Fibroblast of pulmonary artery (primary cell): ENCODE data around the gene CFAP45.

Experiments
- DNase-seq: peaks from one replicate; pipeline ENCODE4 v3.0.0-alpha.2; 2010; ENCODE audit warnings: low read depth
- H3K4me3 ChIP-seq: replicated peaks from 2 replicates; pipeline ENCODE4 v1.5.1; 2011; ENCODE audit warnings: low read depth, mild to moderate bottlenecking, control low read depth, low read length, moderate library complexity
- TF ChIP-seq, protein P1 (sequence below): IDR thresholded peaks from 2 replicates; pipeline ENCODE4 v1.5.1; 2011; ENCODE audit warnings: mild to moderate bottlenecking, control low read depth, low read length, inconsistent platforms; ENCODE audit errors: missing control alignments

The CFAP45 gene

GRCh38 chr1:159940006-159940620, 40.1 kb upstream of the CFAP45 start:
- no peak overlapping the region for H3K4me3 ChIP-seq
- TF ChIP-seq, protein P1, sequence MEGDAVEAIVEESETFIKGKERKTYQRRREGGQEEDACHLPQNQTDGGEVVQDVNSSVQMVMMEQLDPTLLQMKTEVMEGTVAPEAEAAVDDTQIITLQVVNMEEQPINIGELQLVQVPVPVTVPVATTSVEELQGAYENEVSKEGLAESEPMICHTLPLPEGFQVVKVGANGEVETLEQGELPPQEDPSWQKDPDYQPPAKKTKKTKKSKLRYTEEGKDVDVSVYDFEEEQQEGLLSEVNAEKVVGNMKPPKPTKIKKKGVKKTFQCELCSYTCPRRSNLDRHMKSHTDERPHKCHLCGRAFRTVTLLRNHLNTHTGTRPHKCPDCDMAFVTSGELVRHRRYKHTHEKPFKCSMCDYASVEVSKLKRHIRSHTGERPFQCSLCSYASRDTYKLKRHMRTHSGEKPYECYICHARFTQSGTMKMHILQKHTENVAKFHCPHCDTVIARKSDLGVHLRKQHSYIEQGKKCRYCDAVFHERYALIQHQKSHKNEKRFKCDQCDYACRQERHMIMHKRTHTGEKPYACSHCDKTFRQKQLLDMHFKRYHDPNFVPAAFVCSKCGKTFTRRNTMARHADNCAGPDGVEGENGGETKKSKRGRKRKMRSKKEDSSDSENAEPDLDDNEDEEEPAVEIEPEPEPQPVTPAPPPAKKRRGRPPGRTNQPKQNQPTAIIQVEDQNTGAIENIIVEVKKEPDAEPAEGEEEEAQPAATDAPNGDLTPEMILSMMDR: no peak
- DNase-seq: no peak

GRCh38 chr1:159939678-159940002, 39.7 kb upstream of the CFAP45 start:
- TF ChIP-seq, protein P1: no peak
- DNase-seq: no peak
- no peak overlapping the region for H3K4me3 ChIP-seq

- DNase-seq: no peak
- H3K4me3 ChIP-seq: no peak overlapping the region
- TF ChIP-seq, protein P1: no peak
Measured at GRCh38 chr1:159938905-159939677, 39.1 kb upstream of the CFAP45 start.

GRCh38 chr1:159938211-159938852, 38.4 kb upstream of the CFAP45 start:
- H3K4me3 ChIP-seq: no peak overlapping the region
- TF ChIP-seq, protein P1: no peak
- DNase-seq: no peak

DNA sequence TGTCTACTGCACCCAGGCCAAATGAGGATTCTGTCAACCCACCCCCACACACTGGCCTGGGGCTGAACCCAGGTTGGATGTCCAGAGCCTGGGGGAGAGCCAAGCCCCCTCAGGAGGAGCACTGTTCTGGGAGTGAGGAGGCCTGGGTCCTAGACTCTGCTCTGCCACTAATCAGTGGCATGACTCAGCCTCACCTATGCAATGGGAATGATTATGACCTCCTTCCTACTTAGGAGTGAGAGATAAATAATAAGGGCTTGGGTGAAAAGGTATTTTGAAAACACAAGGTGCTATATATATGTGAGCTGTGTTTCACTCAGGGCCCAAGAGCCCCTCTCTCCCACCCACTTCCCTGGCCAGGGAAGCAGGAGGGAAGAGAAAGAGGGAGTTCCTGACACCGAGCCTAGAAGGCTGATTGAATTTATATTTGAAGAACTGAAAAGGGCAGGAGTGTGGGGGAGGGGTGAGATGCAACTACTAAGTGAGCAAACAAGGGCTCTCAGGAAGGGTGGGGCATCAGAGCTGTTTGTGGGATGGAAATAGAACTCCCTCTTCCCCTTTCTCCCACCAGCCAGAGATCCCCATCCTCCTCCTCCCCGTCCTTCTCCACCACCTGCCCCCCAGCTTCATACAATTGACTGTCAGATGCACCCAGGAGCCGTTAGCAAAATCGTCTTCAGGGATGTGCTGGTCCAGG, 37.2 kb upstream of the CFAP45 start:
- DNase-seq: no peak

DNA sequence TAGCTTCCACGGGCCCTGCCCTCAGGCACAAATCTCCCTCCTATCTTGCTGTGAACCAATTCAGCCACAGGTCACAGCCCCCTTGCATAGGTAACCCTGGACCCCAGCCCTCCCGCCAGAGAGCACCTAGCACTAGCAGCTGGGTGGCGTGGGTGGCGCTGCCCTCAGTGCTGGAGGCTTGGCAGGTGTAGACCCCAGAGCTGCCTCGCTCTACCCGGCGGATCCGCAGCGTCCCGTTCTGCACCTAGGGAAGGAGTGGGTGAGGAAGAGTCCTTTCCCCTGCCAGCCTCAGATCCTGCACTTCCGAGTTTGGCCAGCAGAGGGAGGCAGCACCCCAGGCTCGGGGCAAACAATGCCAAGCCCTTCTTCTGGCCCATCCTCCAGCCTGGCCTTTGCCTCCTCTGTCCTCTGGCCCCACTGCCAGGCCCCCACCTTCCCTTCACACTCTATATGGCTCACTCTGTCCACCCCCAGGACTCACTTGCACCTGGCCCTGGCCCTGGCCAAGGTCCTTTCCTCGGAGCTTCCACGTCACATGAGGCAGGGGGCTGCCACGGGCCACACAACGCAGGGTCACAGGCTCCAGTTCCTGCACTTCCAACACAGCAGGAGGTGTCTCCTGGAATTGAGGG, 36.4 kb upstream of the CFAP45 start:
- peak; percentile 56 for DNase-seq
- no peak overlapping the region for H3K4me3 ChIP-seq
- TF ChIP-seq, protein P1: peak; percentile 95

More for the DNA sequence above, 37.2 kb upstream of the CFAP45 start:
- TF ChIP-seq, protein P1: no peak
- no peak overlapping the region for H3K4me3 ChIP-seq
